ENCODE results near the gene TMEM222. TPM values are rescaled to one million over a fixed set of nuclear protein-coding genes. Genes with fewer than 3 reads are reported as not detected.

The TMEM222 gene
- polyA plus RNA-seq, 1 donor from 2014 or later: 80.6 TPM

DNA sequence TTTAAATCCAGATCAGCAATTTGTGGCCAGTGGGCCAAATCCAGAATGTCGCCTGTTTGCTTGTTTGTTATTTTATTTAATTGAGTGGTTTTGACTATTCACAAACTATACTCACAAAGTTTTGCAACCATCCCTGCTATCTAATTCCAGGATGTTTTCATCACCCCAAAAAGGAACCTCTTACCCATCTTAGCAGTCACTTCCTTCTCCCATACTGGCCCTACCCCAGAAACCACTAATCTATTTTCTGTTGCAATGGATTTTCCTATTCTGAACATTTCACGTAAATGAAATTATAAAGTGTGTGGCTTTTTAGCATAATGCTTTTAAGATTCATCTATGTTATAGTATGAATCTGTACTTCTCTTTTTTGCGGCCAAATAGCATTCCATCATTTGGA is 46.3 kb upstream of the TMEM222 start:
- no peak overlapping the region for H3K4me2 ChIP-seq (ENCODE audit: low read length)
- no peaks in the 10 kb centered on the region for H3K9me2 ChIP-seq (ENCODE audit: insufficient read depth, low read length)
- H3K4me3 ChIP-seq (ENCODE audit: low read length): no peak overlapping the region
- no peaks in the 10 kb centered on the region for H3K36me3 ChIP-seq (ENCODE audit: insufficient read depth, low read length)
- no peak overlapping the region for H2AFZ ChIP-seq (ENCODE audit: low read depth, low read length)
- TF ChIP-seq CTCF (IDR thresholded peaks at IDR 0.05; ENCODE audit: poor library complexity, severe bottlenecking): no peak
- no peak for TF ChIP-seq EZH2 (IDR thresholded peaks at IDR 0.05; ENCODE audit: borderline replicate concordance, insufficient read depth, low read length, poor library complexity, severe bottlenecking)
- TF ChIP-seq POLR2AphosphoS5 (IDR thresholded peaks at IDR 0.05): no peak
- TF ChIP-seq EP300 (conservative IDR thresholded peaks at IDR 0.05; ENCODE audit: poor library complexity, severe bottlenecking): no peak
- no peak for TF ChIP-seq SMC3 (conservative IDR thresholded peaks at IDR 0.05; ENCODE audit: poor library complexity)
- no peak overlapping the region for H3K27ac ChIP-seq (ENCODE audit: low read length)
- no peaks in the 10 kb centered on the region for H3F3A ChIP-seq (ENCODE audit: insufficient read depth, low read length, poor library complexity, severe bottlenecking)
- H3K9me3 ChIP-seq (ENCODE audit: low read length): no peaks in the 10 kb centered on the region
- no peaks in the 10 kb centered on the region for H4K20me1 ChIP-seq (ENCODE audit: insufficient read depth)
- H3K9ac ChIP-seq (ENCODE audit: low read length): no peak overlapping the region
- H3K27me3 ChIP-seq (ENCODE audit: insufficient read depth, low read depth, low read length): no peaks in the 10 kb centered on the region
- no peaks in the 10 kb centered on the region for H3K79me2 ChIP-seq (replicated peaks; ENCODE audit: insufficient read depth, low read length)

- Histone ChIP-seq H3K9me3 (ENCODE audit: low read length) (no peaks in the 10 kb centered on the region), H3K9ac (ENCODE audit: low read length) (no peak overlapping the region), H3F3A (ENCODE audit: insufficient read depth, low read length, poor library complexity, severe bottlenecking) (no peaks in the 10 kb centered on the region), H3K27ac (ENCODE audit: low read length) (no peak overlapping the region), H3K9me2 (ENCODE audit: insufficient read depth, low read length) (no peaks in the 10 kb centered on the region), H2AFZ (ENCODE audit: low read depth, low read length) (no peak overlapping the region), H4K20me1 (ENCODE audit: insufficient read depth) (no peaks in the 10 kb centered on the region), H3K36me3 (ENCODE audit: insufficient read depth, low read length) (no peaks in the 10 kb centered on the region), H3K4me3 (ENCODE audit: low read length) (no peak overlapping the region), H3K4me2 (ENCODE audit: low read length) (no peak overlapping the region), H3K27me3 (ENCODE audit: insufficient read depth, low read depth, low read length) (no peaks in the 10 kb centered on the region), H3K79me2 (replicated peaks; ENCODE audit: insufficient read depth, low read length) (no peaks in the 10 kb centered on the region)
- peak; percentile 95 for TF ChIP-seq SMC3 (conservative IDR thresholded peaks at IDR 0.05; ENCODE audit: poor library complexity)
- TF ChIP-seq POLR2AphosphoS5 (IDR thresholded peaks at IDR 0.05): no peak
- TF ChIP-seq RAD21 (conservative IDR thresholded peaks at IDR 0.05): peak; percentile 80
- TF ChIP-seq CTCF (IDR thresholded peaks at IDR 0.05; ENCODE audit: poor library complexity, severe bottlenecking): peak; percentile 85
Observed at GRCh38 chr1:27284425-27285273, 37.3 kb upstream of the TMEM222 start.

DNA sequence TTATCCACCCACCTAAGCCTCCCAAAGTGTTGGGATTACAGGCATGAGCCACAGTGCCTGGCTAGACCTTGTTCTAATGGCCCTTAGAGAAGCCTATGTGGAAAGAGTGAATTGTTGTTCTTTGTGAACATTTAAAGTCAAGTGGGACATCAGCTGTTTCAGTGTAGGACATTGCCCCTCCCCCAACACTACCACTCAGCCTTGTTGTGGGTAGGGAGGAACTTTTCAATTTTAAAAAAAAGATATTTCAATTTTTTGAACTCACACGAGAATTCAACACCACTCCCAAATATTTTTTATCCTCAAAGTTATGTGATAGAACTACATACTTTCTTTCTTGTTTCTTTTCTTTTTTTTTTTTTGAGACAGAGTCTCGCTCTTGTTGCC is 36.7 kb upstream of the TMEM222 start:
- Histone ChIP-seq H3K79me2 (replicated peaks; ENCODE audit: insufficient read depth, low read length) (no peaks in the 10 kb centered on the region), H3K36me3 (ENCODE audit: insufficient read depth, low read length) (no peaks in the 10 kb centered on the region), H3K27me3 (ENCODE audit: insufficient read depth, low read depth, low read length) (no peaks in the 10 kb centered on the region), H3K9ac (ENCODE audit: low read length) (no peak overlapping the region), H3F3A (ENCODE audit: insufficient read depth, low read length, poor library complexity, severe bottlenecking) (no peaks in the 10 kb centered on the region), H2AFZ (ENCODE audit: low read depth, low read length) (no peak overlapping the region), H3K4me2 (ENCODE audit: low read length) (no peak overlapping the region), H3K9me3 (ENCODE audit: low read length) (no peaks in the 10 kb centered on the region), H3K9me2 (ENCODE audit: insufficient read depth, low read length) (no peaks in the 10 kb centered on the region), H3K27ac (ENCODE audit: low read length) (no peak overlapping the region), H4K20me1 (ENCODE audit: insufficient read depth) (no peaks in the 10 kb centered on the region), H3K4me3 (ENCODE audit: low read length) (no peak overlapping the region)
- TF ChIP-seq TAF1 (IDR thresholded peaks at IDR 0.05; ENCODE audit: low read depth): no peak
- TF ChIP-seq EP300 (conservative IDR thresholded peaks at IDR 0.05; ENCODE audit: poor library complexity, severe bottlenecking): no peak
- TF ChIP-seq SMC3 (conservative IDR thresholded peaks at IDR 0.05; ENCODE audit: poor library complexity): no peak
- no peak for TF ChIP-seq MXI1 (conservative IDR thresholded peaks at IDR 0.05; ENCODE audit: poor library complexity, severe bottlenecking)
- TF ChIP-seq EZH2 (IDR thresholded peaks at IDR 0.05; ENCODE audit: borderline replicate concordance, insufficient read depth, low read length, poor library complexity, severe bottlenecking): no peak
- no peak for TF ChIP-seq POLR2AphosphoS5 (IDR thresholded peaks at IDR 0.05)
- no peak for TF ChIP-seq CTCF (IDR thresholded peaks at IDR 0.05; ENCODE audit: poor library complexity, severe bottlenecking)
- no peak for TF ChIP-seq RAD21 (conservative IDR thresholded peaks at IDR 0.05)
- TF ChIP-seq, protein P1, sequence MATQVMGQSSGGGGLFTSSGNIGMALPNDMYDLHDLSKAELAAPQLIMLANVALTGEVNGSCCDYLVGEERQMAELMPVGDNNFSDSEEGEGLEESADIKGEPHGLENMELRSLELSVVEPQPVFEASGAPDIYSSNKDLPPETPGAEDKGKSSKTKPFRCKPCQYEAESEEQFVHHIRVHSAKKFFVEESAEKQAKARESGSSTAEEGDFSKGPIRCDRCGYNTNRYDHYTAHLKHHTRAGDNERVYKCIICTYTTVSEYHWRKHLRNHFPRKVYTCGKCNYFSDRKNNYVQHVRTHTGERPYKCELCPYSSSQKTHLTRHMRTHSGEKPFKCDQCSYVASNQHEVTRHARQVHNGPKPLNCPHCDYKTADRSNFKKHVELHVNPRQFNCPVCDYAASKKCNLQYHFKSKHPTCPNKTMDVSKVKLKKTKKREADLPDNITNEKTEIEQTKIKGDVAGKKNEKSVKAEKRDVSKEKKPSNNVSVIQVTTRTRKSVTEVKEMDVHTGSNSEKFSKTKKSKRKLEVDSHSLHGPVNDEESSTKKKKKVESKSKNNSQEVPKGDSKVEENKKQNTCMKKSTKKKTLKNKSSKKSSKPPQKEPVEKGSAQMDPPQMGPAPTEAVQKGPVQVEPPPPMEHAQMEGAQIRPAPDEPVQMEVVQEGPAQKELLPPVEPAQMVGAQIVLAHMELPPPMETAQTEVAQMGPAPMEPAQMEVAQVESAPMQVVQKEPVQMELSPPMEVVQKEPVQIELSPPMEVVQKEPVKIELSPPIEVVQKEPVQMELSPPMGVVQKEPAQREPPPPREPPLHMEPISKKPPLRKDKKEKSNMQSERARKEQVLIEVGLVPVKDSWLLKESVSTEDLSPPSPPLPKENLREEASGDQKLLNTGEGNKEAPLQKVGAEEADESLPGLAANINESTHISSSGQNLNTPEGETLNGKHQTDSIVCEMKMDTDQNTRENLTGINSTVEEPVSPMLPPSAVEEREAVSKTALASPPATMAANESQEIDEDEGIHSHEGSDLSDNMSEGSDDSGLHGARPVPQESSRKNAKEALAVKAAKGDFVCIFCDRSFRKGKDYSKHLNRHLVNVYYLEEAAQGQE (IDR thresholded peaks at IDR 0.05; ENCODE audit: borderline replicate concordance): no peak
